ENCODE results near the gene NFIL3.
A peak's percentile ranks its signal among the peaks of the same experiment; 100 is the strongest.
"Not testable (repeated sequence)": the region's sequence is repeated elsewhere in the genome, so short reads cannot be mapped to it uniquely, and the experiment has no call there.

The NFIL3 gene

GRCh38 chr9:91423785-91424402, at the start of gene NFIL3:
TSS of gene NFIL3 (minus strand) at chr9:91423832. CDS start at chr9:91410734, 13,098 bp downstream.
- no peak for DNase-seq (ENCODE audit: low read depth)

- DNase-seq (ENCODE audit: low read depth) = not testable (repeated sequence)
These were observed 47.9 kb upstream of the NFIL3 start for GRCh38 chr9:91471524-91471923.

- DNase-seq (ENCODE audit: low read depth) = no peak
These were observed 41.8 kb upstream of the NFIL3 start for GRCh38 chr9:91465420-91465819.

GRCh38 chr9:91458906-91459305, 35.3 kb upstream of the NFIL3 start:
- no peak for DNase-seq (ENCODE audit: low read depth)

GRCh38 chr9:91452844-91453243, 29.2 kb upstream of the NFIL3 start:
- no peak for DNase-seq (ENCODE audit: low read depth)

GRCh38 chr9:91451431-91452270, 28.0 kb upstream of the NFIL3 start:
- no peak for DNase-seq (ENCODE audit: low read depth)

GRCh38 chr9:91445135-91445534, 21.5 kb upstream of the NFIL3 start:
- no peak for DNase-seq (ENCODE audit: low read depth)

GRCh38 chr9:91443994-91444392, 20.4 kb upstream of the NFIL3 start:
- no peak for DNase-seq (ENCODE audit: low read depth)

- DNase-seq (ENCODE audit: low read depth) = no peak
These were observed 19.8 kb upstream of the NFIL3 start for GRCh38 chr9:91443321-91443993.

GRCh38 chr9:91436841-91437240, 13.2 kb upstream of the NFIL3 start:
- no peak for DNase-seq (ENCODE audit: low read depth)

- peak; percentile 93 for DNase-seq (ENCODE audit: low read depth)
These were observed 9.5 kb upstream of the NFIL3 start for GRCh38 chr9:91433180-91433579.

- DNase-seq (ENCODE audit: low read depth) = no peak
These were observed 7.9 kb upstream of the NFIL3 start for GRCh38 chr9:91431485-91431884.

- DNase-seq (ENCODE audit: low read depth) = no peak
These were observed 5.9 kb upstream of the NFIL3 start for GRCh38 chr9:91429501-91429900.

GRCh38 chr9:91428927-91429351, 5.3 kb upstream of the NFIL3 start:
- no peak for DNase-seq (ENCODE audit: low read depth)

GRCh38 chr9:91428436-91428835, 4.8 kb upstream of the NFIL3 start:
- DNase-seq (ENCODE audit: low read depth) = no peak

GRCh38 chr9:91427873-91428272, 4.2 kb upstream of the NFIL3 start:
- no peak for DNase-seq (ENCODE audit: low read depth)

GRCh38 chr9:91426123-91426745, 2.6 kb upstream of the NFIL3 start:
- DNase-seq (ENCODE audit: low read depth) = no peak

GRCh38 chr9:91425271-91425670, 1.6 kb upstream of the NFIL3 start:
- DNase-seq (ENCODE audit: low read depth) = no peak

- no peak for DNase-seq (ENCODE audit: low read depth)
These were observed 958 bp upstream of the NFIL3 start for GRCh38 chr9:91424403-91425176.

- DNase-seq (ENCODE audit: low read depth) = no peak
These were observed 597 bp downstream of the NFIL3 start for GRCh38 chr9:91422758-91423711.
